Measurements from ENCODE around the gene LIPE.

The LIPE gene

GRCh38 chr19:42443944-42444398 lies 16.8 kb upstream of the LIPE start:
- no peak for DNase-seq (ENCODE audit: low read depth)
- H3K4me3 ChIP-seq (ENCODE audit: low read depth, low read length) = no peak overlapping the region
- TF ChIP-seq, protein P1, sequence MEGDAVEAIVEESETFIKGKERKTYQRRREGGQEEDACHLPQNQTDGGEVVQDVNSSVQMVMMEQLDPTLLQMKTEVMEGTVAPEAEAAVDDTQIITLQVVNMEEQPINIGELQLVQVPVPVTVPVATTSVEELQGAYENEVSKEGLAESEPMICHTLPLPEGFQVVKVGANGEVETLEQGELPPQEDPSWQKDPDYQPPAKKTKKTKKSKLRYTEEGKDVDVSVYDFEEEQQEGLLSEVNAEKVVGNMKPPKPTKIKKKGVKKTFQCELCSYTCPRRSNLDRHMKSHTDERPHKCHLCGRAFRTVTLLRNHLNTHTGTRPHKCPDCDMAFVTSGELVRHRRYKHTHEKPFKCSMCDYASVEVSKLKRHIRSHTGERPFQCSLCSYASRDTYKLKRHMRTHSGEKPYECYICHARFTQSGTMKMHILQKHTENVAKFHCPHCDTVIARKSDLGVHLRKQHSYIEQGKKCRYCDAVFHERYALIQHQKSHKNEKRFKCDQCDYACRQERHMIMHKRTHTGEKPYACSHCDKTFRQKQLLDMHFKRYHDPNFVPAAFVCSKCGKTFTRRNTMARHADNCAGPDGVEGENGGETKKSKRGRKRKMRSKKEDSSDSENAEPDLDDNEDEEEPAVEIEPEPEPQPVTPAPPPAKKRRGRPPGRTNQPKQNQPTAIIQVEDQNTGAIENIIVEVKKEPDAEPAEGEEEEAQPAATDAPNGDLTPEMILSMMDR (IDR thresholded peaks at IDR 0.05; ENCODE audit: control insufficient read depth, extremely low read depth, insufficient read depth) = no peak

DNA sequence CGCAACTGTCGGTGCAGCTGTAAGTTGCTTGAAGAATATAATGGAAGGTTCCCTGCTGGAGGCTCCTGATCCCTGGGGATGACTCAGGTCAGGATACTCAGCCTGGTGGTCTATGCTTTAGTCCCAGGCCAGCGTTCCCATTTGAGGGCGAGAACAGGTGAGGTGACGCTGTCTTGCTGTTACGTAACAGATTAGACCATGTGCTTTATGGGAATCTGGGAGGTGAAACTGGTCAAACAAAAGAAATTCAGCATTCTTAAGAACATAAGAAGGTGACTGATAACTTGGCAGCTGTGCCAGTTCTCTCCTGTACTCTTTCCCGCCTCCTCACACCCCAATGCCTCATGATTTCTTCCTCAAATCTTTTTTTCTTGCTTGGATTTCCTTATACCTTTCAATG lies 15.6 kb upstream of the LIPE start, which contains the start of gene CXCL17:
Gene CXCL17 (minus strand): TSS at position 114 of the 400 bp plus-strand sequence. CDS start 114 bp downstream, outside the sequence.
- H3K4me3 ChIP-seq (ENCODE audit: low read depth, low read length) = no peak within 1 kb of the TSS
- TF ChIP-seq, protein P1 (IDR thresholded peaks at IDR 0.05; ENCODE audit: control insufficient read depth, extremely low read depth, insufficient read depth) = no peak
- no peak for DNase-seq (ENCODE audit: low read depth)

DNA sequence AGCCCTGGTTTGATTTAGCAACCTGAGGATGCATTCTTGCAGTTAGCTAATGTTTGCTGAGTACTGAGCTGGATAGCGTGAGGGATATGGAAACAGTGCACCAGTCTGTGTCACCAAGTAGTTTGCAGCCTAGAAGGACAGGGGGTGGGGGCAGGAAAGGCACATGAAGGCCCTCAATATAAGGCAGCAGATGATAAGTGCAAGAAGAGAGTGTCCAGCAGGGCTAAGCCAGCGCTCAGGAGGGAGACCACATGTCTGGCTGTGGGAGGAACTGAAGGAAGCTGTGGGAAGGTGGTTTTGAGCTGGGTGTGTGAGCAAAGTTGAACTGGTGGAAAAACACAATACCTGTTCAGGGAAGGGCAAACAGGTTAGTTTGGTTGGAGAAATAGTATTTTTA lies 13.9 kb upstream of the LIPE start:
- H3K4me3 ChIP-seq (ENCODE audit: low read depth, low read length) = no peak overlapping the region
- TF ChIP-seq, protein P1 (IDR thresholded peaks at IDR 0.05; ENCODE audit: control insufficient read depth, extremely low read depth, insufficient read depth) = no peak
- DNase-seq (ENCODE audit: low read depth) = no peak

- TF ChIP-seq, protein P1 (IDR thresholded peaks at IDR 0.05; ENCODE audit: control insufficient read depth, extremely low read depth, insufficient read depth) = peak; percentile 61
- no peak for DNase-seq (ENCODE audit: low read depth)
- no peak overlapping the region for H3K4me3 ChIP-seq (ENCODE audit: low read depth, low read length)
Measured at GRCh38 chr19:42440357-42441048, 13.3 kb upstream of the LIPE start.

DNA sequence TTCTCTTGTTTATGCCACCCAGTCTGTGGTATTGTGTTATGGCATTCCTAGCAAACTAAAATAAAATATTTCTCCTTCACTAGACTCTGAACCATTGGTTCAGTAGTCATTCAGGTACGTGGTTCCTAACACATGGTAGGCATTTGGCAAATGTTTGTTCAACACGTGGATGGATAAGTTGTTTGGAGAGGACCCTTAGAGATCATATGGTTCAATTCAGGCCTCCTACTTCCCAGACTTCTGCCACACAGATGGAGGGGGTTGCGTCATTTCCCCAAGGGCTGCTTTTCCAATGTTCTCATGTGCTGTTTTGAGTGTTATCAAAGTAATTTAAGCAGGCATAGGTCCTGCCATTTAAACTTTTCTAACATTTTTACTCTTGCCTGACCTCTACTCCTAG lies 8.8 kb upstream of the LIPE start:
- DNase-seq (ENCODE audit: low read depth) = no peak
- TF ChIP-seq, protein P1 (IDR thresholded peaks at IDR 0.05; ENCODE audit: control insufficient read depth, extremely low read depth, insufficient read depth) = no peak

GRCh38 chr19:42435316-42435715 lies 8.1 kb upstream of the LIPE start:
- no peak overlapping the region for H3K4me3 ChIP-seq (ENCODE audit: low read depth, low read length)
- TF ChIP-seq, protein P1 (IDR thresholded peaks at IDR 0.05; ENCODE audit: control insufficient read depth, extremely low read depth, insufficient read depth) = no peak
- no peak for DNase-seq (ENCODE audit: low read depth)

More for the DNA sequence above, 8.8 kb upstream of the LIPE start:
- H3K4me3 ChIP-seq (ENCODE audit: low read depth, low read length) = no peak overlapping the region

Data from LNCaP clone FGC (cell line).